Measurements from ENCODE around the gene MRPL42.
"Not testable (repeated sequence)": the region's sequence is repeated elsewhere in the genome, so short reads cannot be mapped to it uniquely, and the experiment has no call there.

Gene MRPL42

DNA sequence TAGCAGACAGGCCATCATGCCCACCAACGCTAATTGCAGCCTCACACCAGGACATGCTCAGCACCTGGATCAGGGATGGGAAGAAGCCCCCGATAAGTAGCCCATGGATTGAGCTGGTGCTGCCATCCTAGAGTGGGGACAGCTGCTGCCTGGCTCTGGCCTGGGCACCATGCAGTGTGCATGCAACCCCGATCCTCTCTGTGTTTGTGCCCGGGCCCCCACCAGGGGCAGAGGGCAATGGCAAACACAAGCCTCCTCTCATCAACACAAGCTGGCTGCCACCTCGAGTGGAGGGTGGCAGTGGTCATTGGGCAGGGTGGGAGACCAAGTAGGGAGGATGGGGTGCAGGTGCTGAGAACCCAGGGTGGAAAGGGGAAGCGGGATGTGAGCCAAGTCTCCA, 81.9 kb downstream of the MRPL42 start:
- TF ChIP-seq, protein P1, sequence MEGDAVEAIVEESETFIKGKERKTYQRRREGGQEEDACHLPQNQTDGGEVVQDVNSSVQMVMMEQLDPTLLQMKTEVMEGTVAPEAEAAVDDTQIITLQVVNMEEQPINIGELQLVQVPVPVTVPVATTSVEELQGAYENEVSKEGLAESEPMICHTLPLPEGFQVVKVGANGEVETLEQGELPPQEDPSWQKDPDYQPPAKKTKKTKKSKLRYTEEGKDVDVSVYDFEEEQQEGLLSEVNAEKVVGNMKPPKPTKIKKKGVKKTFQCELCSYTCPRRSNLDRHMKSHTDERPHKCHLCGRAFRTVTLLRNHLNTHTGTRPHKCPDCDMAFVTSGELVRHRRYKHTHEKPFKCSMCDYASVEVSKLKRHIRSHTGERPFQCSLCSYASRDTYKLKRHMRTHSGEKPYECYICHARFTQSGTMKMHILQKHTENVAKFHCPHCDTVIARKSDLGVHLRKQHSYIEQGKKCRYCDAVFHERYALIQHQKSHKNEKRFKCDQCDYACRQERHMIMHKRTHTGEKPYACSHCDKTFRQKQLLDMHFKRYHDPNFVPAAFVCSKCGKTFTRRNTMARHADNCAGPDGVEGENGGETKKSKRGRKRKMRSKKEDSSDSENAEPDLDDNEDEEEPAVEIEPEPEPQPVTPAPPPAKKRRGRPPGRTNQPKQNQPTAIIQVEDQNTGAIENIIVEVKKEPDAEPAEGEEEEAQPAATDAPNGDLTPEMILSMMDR (IDR thresholded peaks at IDR 0.05; ENCODE audit: insufficient read depth, missing control alignments), result no peak
- DNase-seq (ENCODE audit: insufficient read length, low spot score), result no peak
- FAIRE-seq, result no peak

DNA sequence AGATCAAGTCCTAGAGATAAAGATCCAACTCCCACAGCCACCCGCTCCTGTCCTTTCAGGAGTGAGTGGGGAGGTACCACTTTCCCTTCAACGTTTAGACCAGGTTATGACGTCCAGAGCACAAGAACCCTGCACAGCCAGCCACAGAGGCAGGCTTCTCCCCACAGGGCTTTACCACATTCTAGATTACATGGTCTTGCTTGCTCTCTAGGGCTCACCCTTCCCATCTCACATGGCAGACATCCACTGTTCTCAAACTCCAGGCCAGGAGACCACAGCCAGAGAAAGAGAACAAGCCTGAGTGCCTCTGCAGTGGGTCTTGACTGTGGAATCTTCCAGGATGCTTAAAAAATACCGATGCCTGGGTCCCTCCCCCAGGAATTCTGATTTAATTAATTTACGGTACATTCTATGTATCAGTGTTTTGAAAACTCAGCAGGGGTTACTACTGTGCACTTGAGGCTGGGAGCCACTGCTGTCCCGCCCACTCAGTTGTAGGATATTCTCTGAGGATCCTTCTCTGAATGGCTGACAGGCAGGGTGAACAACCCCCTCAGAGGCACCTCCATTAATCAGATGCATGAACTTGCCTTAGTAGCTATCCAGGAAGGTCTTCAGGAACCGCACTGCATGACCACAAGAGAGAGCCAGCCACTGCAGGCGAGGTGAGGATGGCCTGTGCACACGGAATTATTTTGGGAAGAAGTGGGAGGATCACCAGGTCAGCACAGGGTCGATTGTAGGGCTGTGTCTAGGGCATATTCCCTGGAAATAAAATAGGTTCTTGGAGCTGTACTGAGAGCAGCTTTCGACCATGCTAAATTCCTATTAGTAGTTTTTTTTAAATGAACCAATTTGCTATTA, 83.7 kb downstream of the MRPL42 start:
- TF ChIP-seq, protein P1 (IDR thresholded peaks at IDR 0.05; ENCODE audit: insufficient read depth, missing control alignments), result no peak
- no peak for DNase-seq (ENCODE audit: insufficient read length, low spot score)
- no peak for FAIRE-seq

DNA sequence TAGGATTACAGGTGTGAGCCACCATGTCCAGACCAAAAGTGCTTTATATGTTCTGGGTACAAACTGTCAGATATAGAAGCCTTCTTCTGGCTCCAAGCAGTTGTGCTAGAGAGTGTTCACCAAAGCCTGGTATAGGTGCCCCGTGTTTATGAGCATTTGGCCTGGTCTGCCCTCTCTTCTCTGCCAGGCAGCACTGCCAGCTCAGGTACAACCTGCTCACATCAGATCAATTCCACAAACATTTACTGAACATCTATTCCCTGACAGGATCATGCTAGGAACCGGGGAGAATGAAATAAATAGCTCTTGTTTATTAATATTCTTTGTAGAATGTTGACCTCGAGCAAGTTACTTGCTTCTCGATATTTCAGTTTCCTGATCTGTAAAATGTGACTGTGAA, 85.1 kb downstream of the MRPL42 start:
- no peak for DNase-seq (ENCODE audit: insufficient read length, low spot score)
- no peak for FAIRE-seq
- TF ChIP-seq, protein P1 (IDR thresholded peaks at IDR 0.05; ENCODE audit: insufficient read depth, missing control alignments), result no peak

DNA sequence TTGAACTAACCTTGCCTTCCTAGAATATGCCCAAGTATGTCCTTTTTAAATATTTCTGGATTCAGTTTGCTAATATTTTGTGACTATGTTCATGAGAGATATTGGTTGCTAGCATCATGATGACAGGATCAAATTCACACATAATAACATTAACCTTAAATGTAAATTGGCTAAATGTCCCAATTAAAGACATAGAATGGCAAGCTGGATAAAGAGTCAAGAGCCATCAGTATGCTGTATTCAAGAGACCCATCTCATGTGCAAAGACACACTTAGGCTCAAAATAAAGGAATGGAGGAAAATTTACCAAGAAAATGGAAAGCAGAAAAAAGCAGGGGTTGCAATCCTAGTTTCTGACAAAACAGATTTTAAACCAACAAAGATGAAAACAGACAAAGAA, 90.6 kb downstream of the MRPL42 start:
- FAIRE-seq; DNase-seq (ENCODE audit: insufficient read length, low spot score): not testable (repeated sequence)

DNA sequence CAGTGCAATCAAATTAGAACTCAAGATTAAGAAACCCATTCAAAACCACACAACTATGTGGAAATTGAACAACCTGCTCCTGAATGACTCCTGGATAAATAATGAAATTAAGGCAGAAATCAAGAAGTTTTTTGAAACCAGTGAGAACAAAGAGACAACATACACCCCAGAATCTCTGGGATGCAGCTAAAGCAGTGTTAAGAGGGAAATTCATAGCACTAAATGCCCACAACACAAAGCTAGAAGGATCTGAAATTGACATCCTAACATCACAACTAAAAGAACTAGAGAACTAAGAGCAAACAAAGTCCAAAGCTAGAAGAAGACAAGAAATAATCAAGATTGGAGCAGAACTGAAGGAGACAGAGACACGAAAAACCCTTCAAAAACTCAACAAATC, 91.4 kb downstream of the MRPL42 start:
- DNase-seq (ENCODE audit: insufficient read length, low spot score); FAIRE-seq: not testable (repeated sequence)

DNA sequence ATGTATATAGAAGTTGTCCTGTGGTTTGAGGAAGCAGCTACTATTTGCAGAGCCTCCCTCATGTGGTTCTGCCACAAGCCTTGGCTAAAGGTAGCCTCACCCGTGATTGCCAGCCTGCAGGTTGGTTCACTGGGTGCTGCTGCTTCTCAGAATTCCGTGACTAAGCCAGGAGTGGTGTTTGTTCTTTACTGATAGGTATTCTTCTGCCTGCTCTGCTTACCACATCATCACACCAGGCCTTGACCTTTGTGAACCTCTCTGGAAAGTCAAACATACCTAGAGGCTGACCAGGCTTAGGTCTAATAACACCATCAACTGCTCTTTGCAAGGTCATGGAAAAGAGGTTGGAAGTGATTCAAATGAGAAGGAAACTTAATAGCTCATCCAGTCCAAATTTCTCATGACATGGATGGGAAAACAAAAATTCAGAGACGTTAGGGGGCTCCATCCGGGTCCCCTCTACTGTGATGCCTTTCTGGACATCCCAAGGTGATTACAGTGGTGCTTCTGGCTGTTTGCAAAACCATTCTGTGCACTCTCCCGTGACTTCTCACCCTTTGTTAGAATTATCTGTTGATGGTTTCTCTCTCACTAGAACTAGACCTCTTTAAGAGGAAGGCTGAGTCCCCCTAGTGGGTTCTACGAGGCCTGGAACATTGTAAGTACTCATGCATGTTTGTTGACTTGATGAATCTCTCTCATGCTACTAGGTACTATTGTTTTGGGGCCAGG, 96.7 kb downstream of the MRPL42 start:
- DNase-seq (ENCODE audit: insufficient read length, low spot score), result no peak
- TF ChIP-seq, protein P1 (IDR thresholded peaks at IDR 0.05; ENCODE audit: insufficient read depth, missing control alignments), result peak; percentile 12
- no peak for FAIRE-seq

DNA sequence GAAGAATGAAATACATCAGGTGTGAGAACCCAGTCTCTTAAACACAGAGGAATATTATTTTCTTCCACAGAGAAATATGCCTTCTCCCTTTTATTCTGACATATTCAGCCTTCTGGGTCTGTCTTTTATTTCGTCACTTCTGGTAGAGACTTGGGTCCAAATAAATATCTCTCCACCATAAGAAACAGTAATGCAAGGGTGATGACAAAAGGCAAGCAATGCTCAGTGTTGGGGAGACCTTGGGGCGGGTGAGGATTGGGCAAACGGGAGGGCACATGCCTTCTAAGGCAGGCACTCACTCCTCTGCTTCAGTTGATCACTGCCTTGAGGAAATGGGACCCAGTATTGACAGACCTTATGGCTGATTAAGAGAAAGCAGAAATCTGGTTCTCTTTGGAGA, 98.4 kb downstream of the MRPL42 start:
- DNase-seq (ENCODE audit: insufficient read length, low spot score) (no peak), FAIRE-seq (no peak)
- TF ChIP-seq, protein P1 (IDR thresholded peaks at IDR 0.05; ENCODE audit: insufficient read depth, missing control alignments), result no peak
